A673 (cell line): Measurements from ENCODE around the gene S1PR4.
"Not testable (repeated sequence)": the region's sequence is repeated elsewhere in the genome, so short reads cannot be mapped to it uniquely, and the experiment has no call there.

Source experiments
- CTCF ChIP-seq: fragments of 300-800, 200-600 bp; sonication (generic); conservative IDR thresholded peaks from 2 replicates; pipeline ENCODE4 v1.5.1; 2017; ENCODE audit warnings: low read depth, mild to moderate bottlenecking, antibody characterized with exemption, low read length, moderate library complexity, mixed read lengths
- EZH2 ChIP-seq: fragments of 200-600 bp; sonication (generic); IDR thresholded peaks from 2 replicates; pipeline ENCODE4 v1.6.1; 2017; ENCODE audit warnings: borderline replicate concordance, low read depth, mild to moderate bottlenecking, mixed read lengths, antibody characterized with exemption, low read length; ENCODE audit not compliant: poor library complexity, severe bottlenecking

GRCh38 chr19:3172673-3173000, 5.9 kb upstream of the S1PR4 start:
- not testable (repeated sequence) for TF ChIP-seq CTCF, EZH2
